ENCODE measurements around the gene SMG1.
A peak's percentile ranks its signal among the peaks of the same experiment; 100 is the strongest.
"Not testable (repeated sequence)": the region's sequence is repeated elsewhere in the genome, so short reads cannot be mapped to it uniquely, and the experiment has no call there.

Gene SMG1

GRCh38 chr16:18789850-18790706 is 136.1 kb downstream of the SMG1 start, which contains the start of gene RPS15A:
RPS15A (minus strand) TSS chr16:18790334; CDS start chr16:18789113, 1,221 bp downstream.
- H3K9me3 ChIP-seq (ENCODE audit: low read length): no peaks in the 10 kb centered on the region
- H3K27me3 ChIP-seq (ENCODE audit: control insufficient read depth in 1 of 2, insufficient read depth in 2 of 2, low read length in 2 of 2): no peaks in the 10 kb centered on the region
- H3K36me3 ChIP-seq (ENCODE audit: insufficient read depth, low read length): peaks cover 62% of the 10 kb centered on the region
- peaks cover 40% of the 10 kb centered on the region for H3K4me1 ChIP-seq (ENCODE audit: insufficient read depth, low read length)
- peak within 1 kb of the TSS; percentile 89 for H3K27ac ChIP-seq (ENCODE audit: low read depth, low read length)
- H3K9ac ChIP-seq (ENCODE audit: low read length): peak within 1 kb of the TSS; percentile 76
- peak within 1 kb of the TSS; percentile 95 for H3K4me3 ChIP-seq (ENCODE audit: low read depth in 1 of 2, low read length in 2 of 2)

- Histone ChIP-seq H3K36me3 (ENCODE audit: insufficient read depth, low read length) (peaks cover 68% of the 10 kb centered on the region), H3K4me1 (ENCODE audit: insufficient read depth, low read length) (peaks cover 45% of the 10 kb centered on the region), H3K4me3 (ENCODE audit: low read depth in 1 of 2, low read length in 2 of 2) (peak overlapping the region; percentile 95), H3K9me3 (ENCODE audit: low read length) (no peaks in the 10 kb centered on the region), H3K27me3 (ENCODE audit: control insufficient read depth in 1 of 2, insufficient read depth in 2 of 2, low read length in 2 of 2) (no peaks in the 10 kb centered on the region), H3K27ac (ENCODE audit: low read depth, low read length) (peak overlapping the region; percentile 89), H3K9ac (ENCODE audit: low read length) (peak overlapping the region; percentile 76)
Observed at GRCh38 chr16:18789515-18789849, 136.7 kb downstream of the SMG1 start.

GRCh38 chr16:18788828-18789514 is 137.2 kb downstream of the SMG1 start:
- H3K27ac ChIP-seq (ENCODE audit: low read depth, low read length): peak overlapping the region; percentile 89
- H3K4me3 ChIP-seq (ENCODE audit: low read depth in 1 of 2, low read length in 2 of 2): peak overlapping the region; percentile 95
- H3K4me1 ChIP-seq (ENCODE audit: insufficient read depth, low read length): peaks cover 45% of the 10 kb centered on the region
- H3K36me3 ChIP-seq (ENCODE audit: insufficient read depth, low read length): peaks cover 68% of the 10 kb centered on the region
- no peaks in the 10 kb centered on the region for H3K27me3 ChIP-seq (ENCODE audit: control insufficient read depth in 1 of 2, insufficient read depth in 2 of 2, low read length in 2 of 2)
- H3K9me3 ChIP-seq (ENCODE audit: low read length): no peaks in the 10 kb centered on the region
- peak overlapping the region; percentile 76 for H3K9ac ChIP-seq (ENCODE audit: low read length)

- Histone ChIP-seq H3K4me1 (ENCODE audit: insufficient read depth, low read length) (peaks cover 45% of the 10 kb centered on the region), H3K9ac (ENCODE audit: low read length) (no peak overlapping the region), H3K9me3 (ENCODE audit: low read length) (no peaks in the 10 kb centered on the region), H3K27me3 (ENCODE audit: control insufficient read depth in 1 of 2, insufficient read depth in 2 of 2, low read length in 2 of 2) (no peaks in the 10 kb centered on the region), H3K27ac (ENCODE audit: low read depth, low read length) (no peak overlapping the region), H3K4me3 (ENCODE audit: low read depth in 1 of 2, low read length in 2 of 2) (peak overlapping the region in 1 of 2 donors; percentile 24), H3K36me3 (ENCODE audit: insufficient read depth, low read length) (peaks cover 64% of the 10 kb centered on the region)
Observed at GRCh38 chr16:18784917-18785623, 141.1 kb downstream of the SMG1 start.

GRCh38 chr16:18783430-18784341 is 142.5 kb downstream of the SMG1 start:
- H3K9ac ChIP-seq (ENCODE audit: low read length): no peak overlapping the region
- no peak overlapping the region for H3K4me3 ChIP-seq (ENCODE audit: low read depth in 1 of 2, low read length in 2 of 2)
- no peaks in the 10 kb centered on the region for H3K9me3 ChIP-seq (ENCODE audit: low read length)
- H3K27me3 ChIP-seq (ENCODE audit: control insufficient read depth in 1 of 2, insufficient read depth in 2 of 2, low read length in 2 of 2): no peaks in the 10 kb centered on the region
- H3K4me1 ChIP-seq (ENCODE audit: insufficient read depth, low read length): peaks cover 39% of the 10 kb centered on the region
- H3K36me3 ChIP-seq (ENCODE audit: insufficient read depth, low read length): peaks cover 59% of the 10 kb centered on the region
- H3K27ac ChIP-seq (ENCODE audit: low read depth, low read length): no peak overlapping the region

- Histone ChIP-seq H3K27me3 (ENCODE audit: control insufficient read depth in 1 of 2, insufficient read depth in 2 of 2, low read length in 2 of 2) (no peaks in the 10 kb centered on the region), H3K9ac (ENCODE audit: low read length) (no peak overlapping the region), H3K9me3 (ENCODE audit: low read length) (no peaks in the 10 kb centered on the region), H3K27ac (ENCODE audit: low read depth, low read length) (no peak overlapping the region), H3K4me1 (ENCODE audit: insufficient read depth, low read length) (peaks cover 31% of the 10 kb centered on the region), H3K4me3 (ENCODE audit: low read depth in 1 of 2, low read length in 2 of 2) (no peak overlapping the region), H3K36me3 (ENCODE audit: insufficient read depth, low read length) (peaks cover 51% of the 10 kb centered on the region)
Observed at GRCh38 chr16:18782697-18783429, 143.3 kb downstream of the SMG1 start.

- H3K4me3 ChIP-seq (ENCODE audit: low read depth in 1 of 2, low read length in 2 of 2); H3K9me3 ChIP-seq (ENCODE audit: low read length); H3K27me3 ChIP-seq (ENCODE audit: control insufficient read depth in 1 of 2, insufficient read depth in 2 of 2, low read length in 2 of 2); H3K27ac ChIP-seq (ENCODE audit: low read depth, low read length); H3K9ac ChIP-seq (ENCODE audit: low read length): not testable (repeated sequence)
- H3K36me3 ChIP-seq (ENCODE audit: insufficient read depth, low read length): peaks cover 39% of the 10 kb centered on the region
- H3K4me1 ChIP-seq (ENCODE audit: insufficient read depth, low read length): peaks cover 16% of the 10 kb centered on the region
Observed at GRCh38 chr16:18781232-18781631, 145.0 kb downstream of the SMG1 start.

GRCh38 chr16:18780460-18781026 is 145.7 kb downstream of the SMG1 start:
- not testable (repeated sequence) for H3K4me1 ChIP-seq (ENCODE audit: insufficient read depth, low read length); H3K4me3 ChIP-seq (ENCODE audit: low read depth in 1 of 2, low read length in 2 of 2); H3K27ac ChIP-seq (ENCODE audit: low read depth, low read length); H3K9me3 ChIP-seq (ENCODE audit: low read length); H3K9ac ChIP-seq (ENCODE audit: low read length); H3K27me3 ChIP-seq (ENCODE audit: control insufficient read depth in 1 of 2, insufficient read depth in 2 of 2, low read length in 2 of 2)
- H3K36me3 ChIP-seq (ENCODE audit: insufficient read depth, low read length): peaks cover 32% of the 10 kb centered on the region

- H3K27me3 ChIP-seq (ENCODE audit: control insufficient read depth in 1 of 2, insufficient read depth in 2 of 2, low read length in 2 of 2); H3K4me3 ChIP-seq (ENCODE audit: low read depth in 1 of 2, low read length in 2 of 2); H3K9me3 ChIP-seq (ENCODE audit: low read length); H3K4me1 ChIP-seq (ENCODE audit: insufficient read depth, low read length); H3K36me3 ChIP-seq (ENCODE audit: insufficient read depth, low read length); H3K9ac ChIP-seq (ENCODE audit: low read length); H3K27ac ChIP-seq (ENCODE audit: low read depth, low read length): not testable (repeated sequence)
Observed at GRCh38 chr16:18777664-18778063, 148.5 kb downstream of the SMG1 start.

- H3K4me1 ChIP-seq (ENCODE audit: insufficient read depth, low read length); H3K27ac ChIP-seq (ENCODE audit: low read depth, low read length); H3K36me3 ChIP-seq (ENCODE audit: insufficient read depth, low read length); H3K9ac ChIP-seq (ENCODE audit: low read length); H3K9me3 ChIP-seq (ENCODE audit: low read length); H3K27me3 ChIP-seq (ENCODE audit: control insufficient read depth in 1 of 2, insufficient read depth in 2 of 2, low read length in 2 of 2); H3K4me3 ChIP-seq (ENCODE audit: low read depth in 1 of 2, low read length in 2 of 2): not testable (repeated sequence)
Observed at GRCh38 chr16:18776334-18776733, 149.9 kb downstream of the SMG1 start.

All from muscle layer of colon (tissue), 2 donors.